ENCODE data around the gene CMA1. TPM values are rescaled to one million over a fixed set of nuclear protein-coding genes. Genes with fewer than 3 reads are reported as not detected.
A peak's percentile ranks its signal among the peaks of the same experiment; 100 is the strongest.
"Not testable (repeated sequence)": the region's sequence is repeated elsewhere in the genome, so short reads cannot be mapped to it uniquely, and the experiment has no call there.

Gene CMA1, protein sequence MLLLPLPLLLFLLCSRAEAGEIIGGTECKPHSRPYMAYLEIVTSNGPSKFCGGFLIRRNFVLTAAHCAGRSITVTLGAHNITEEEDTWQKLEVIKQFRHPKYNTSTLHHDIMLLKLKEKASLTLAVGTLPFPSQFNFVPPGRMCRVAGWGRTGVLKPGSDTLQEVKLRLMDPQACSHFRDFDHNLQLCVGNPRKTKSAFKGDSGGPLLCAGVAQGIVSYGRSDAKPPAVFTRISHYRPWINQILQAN
- not detected in 2 replicates for total RNA-seq (2014; rRNA removed; shearing (Covaris generic))

DNA sequence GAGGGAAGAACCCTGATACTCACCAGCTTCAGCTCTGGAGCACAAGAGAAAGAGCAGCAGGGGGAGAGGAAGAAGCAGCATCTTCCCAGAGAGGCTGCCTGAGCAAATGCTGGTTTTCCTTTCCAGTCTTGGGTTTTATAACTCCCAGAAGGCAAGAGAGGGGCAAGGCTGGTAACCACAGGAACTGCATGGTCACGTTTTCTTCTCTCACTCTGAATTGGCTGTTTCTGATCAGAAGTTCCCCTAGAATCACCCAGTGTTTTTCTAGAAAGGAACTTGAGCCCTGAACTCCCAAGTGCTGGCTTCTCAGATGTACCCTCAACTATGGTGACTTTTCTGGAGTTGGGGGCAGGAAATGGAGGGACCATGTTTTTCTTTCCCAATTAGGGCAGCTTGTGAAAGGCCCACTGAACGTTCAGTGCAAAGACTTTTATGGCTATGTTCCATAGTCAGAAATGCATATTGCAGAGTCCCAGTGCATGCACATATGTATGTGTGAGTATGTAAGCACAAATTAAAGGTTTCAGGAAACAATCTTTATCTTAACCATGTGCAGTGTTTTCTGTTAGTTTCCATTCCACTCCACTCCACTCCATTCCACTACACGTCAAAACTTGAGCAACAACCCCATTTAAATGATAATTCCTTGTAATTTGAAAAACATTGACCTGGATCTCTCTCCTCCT is at the start of gene CMA1:
Gene CMA1 (minus strand): TSS at position 111 of the 686 bp plus-strand sequence. CDS start 30 bp downstream, at position 81.
- Histone ChIP-seq H3K4me1 (replicated peaks) (no peaks in the 10 kb centered on the region), H3K4me3 (no peak within 1 kb of the TSS), H3K9me3 (replicated peaks) (no peaks in the 10 kb centered on the region), H3K27me3 (replicated peaks) (no peaks in the 10 kb centered on the region), H3K27ac (no peak within 1 kb of the TSS), H3K36me3 (no peaks in the 10 kb centered on the region)
- DNase-seq (ENCODE audit: low read depth in 1 of 2, low spot score in 2 of 2) = no peak

DNA sequence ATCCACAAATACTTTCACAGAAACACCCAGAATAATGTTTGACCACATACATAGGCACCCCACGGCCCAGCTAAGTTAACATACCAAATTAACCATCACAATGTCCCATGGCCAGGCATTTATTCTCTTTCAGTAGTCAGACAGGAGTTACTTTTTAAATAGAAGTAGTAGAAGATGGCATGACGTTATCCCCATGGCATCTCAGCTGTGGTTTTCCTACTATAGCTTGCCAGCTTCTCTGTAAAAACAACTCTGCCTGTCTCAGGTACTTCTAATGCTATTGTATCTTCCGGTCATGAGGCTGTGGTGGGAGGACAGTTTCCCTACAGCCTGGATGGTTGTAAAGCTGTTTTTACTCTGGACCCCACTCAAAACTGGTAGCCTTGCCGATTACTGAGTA is 48.7 kb upstream of the CMA1 start:
- H3K27me3 ChIP-seq (replicated peaks) = no peaks in the 10 kb centered on the region
- no peaks in the 10 kb centered on the region for H3K9me3 ChIP-seq (replicated peaks)
- H3K4me3 ChIP-seq = no peak overlapping the region
- peak; percentile 53 to 79 for DNase-seq (ENCODE audit: low read depth in 1 of 2, low spot score in 2 of 2)
- H3K27ac ChIP-seq = peak overlapping the region; percentile 6
- peaks cover 17% of the 10 kb centered on the region; the same call in 1 of the 2 replicates for H3K4me1 ChIP-seq (replicated peaks)
- no peaks in the 10 kb centered on the region for H3K36me3 ChIP-seq

DNA sequence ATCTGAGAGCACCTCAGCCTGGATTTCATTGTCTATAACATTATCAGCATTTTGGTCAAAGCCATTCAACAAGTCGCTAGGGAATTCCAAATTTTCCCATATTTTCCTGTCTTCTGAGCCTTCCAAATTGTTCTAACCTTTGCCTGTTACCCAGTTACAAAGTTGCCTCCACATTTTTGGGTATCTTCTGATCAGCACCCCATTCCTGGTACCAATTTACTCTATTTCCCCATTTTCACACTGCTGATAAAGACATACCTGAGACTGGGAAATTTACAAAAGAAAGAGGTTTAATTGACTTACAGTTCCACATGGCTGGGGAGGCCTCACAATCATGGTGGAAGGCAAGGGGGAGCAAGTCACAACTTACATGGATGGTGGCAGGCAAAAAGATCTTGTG is 41.0 kb upstream of the CMA1 start:
- not testable (repeated sequence) for DNase-seq (ENCODE audit: low read depth in 1 of 2, low spot score in 2 of 2); H3K27me3 ChIP-seq (replicated peaks); H3K4me3 ChIP-seq; H3K36me3 ChIP-seq; H3K9me3 ChIP-seq (replicated peaks); H3K4me1 ChIP-seq (replicated peaks); H3K27ac ChIP-seq

DNA sequence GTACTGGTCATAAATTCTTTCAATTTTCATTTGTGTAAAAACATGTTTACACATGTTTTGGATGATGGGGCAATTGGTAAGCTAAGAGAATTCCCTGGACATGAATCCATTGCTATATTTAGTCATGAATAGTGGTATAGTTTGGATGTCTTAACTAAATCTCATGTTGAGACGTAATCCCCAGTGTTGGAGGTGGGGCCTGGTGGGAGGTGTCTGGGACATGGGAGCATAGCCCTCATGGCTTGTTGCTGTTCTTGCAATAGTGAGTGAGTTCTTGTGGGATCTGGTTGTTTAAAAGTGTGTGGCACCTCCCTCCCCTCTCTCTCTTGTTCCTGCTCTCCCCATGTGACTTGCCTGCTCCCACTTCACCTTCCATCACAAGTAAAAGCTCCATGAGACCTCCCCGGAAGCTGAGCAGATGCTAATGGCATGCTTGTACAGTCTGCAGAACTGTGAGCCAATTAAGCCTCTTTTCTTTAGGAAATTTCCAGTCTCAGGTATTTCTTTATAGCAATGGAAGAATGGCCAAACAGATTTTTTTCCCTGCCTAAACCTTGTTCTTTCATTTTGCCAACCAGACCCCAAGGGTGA is 34.4 kb upstream of the CMA1 start:
- no peaks in the 10 kb centered on the region for H3K4me1 ChIP-seq (replicated peaks)
- no peak for DNase-seq (ENCODE audit: low read depth in 1 of 2, low spot score in 2 of 2)
- H3K4me3 ChIP-seq = no peak overlapping the region
- H3K9me3 ChIP-seq (replicated peaks) = no peaks in the 10 kb centered on the region
- H3K27ac ChIP-seq = no peak overlapping the region
- H3K36me3 ChIP-seq = no peaks in the 10 kb centered on the region
- no peaks in the 10 kb centered on the region for H3K27me3 ChIP-seq (replicated peaks)

DNA sequence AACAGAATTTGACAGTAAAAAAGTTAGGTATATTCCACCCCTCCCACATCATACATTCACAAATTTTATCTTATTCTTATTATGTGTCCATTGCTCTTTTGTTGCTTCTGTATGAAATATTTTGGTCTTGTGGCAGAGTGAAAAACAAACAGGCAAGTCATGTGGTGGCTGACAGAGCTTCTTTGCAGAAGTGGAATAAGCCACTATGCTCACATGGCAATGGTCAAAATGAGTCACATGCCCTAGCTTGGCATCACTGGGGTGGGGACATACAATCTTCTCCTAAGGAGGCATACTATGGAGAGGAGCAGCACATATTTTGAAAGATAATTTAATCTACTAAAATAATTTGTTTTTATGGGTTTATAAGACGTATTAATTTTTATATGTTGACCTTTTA is 27.7 kb upstream of the CMA1 start:
- Histone ChIP-seq H3K27me3 (replicated peaks) (no peaks in the 10 kb centered on the region), H3K4me3 (no peak overlapping the region), H3K27ac (no peak overlapping the region), H3K9me3 (replicated peaks) (no peaks in the 10 kb centered on the region), H3K4me1 (replicated peaks) (no peaks in the 10 kb centered on the region), H3K36me3 (no peaks in the 10 kb centered on the region)
- DNase-seq (ENCODE audit: low read depth in 1 of 2, low spot score in 2 of 2) = no peak

DNA sequence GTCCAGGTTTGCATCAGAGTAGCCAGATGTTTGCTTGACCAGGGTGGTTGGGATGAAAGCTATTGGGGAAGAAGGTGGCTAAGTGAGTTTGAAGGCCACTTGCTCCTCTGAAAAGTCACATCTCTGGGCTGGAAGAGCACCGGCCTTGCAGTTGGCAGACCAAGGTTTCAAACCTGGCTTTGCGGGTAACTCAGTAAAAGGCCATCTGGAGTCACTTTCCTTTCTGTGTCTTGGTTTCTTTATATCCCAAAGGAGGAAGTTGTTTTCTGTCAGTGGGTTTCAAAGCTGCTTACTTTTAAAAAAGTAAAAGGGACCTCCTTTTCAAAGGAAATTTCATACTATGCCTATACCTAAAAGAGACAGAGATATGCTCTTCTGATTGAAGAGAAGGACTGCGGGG is 26.2 kb upstream of the CMA1 start:
- Histone ChIP-seq H3K4me3 (no peak overlapping the region), H3K27ac (no peak overlapping the region), H3K9me3 (replicated peaks) (no peaks in the 10 kb centered on the region), H3K27me3 (replicated peaks) (no peaks in the 10 kb centered on the region), H3K4me1 (replicated peaks) (no peaks in the 10 kb centered on the region), H3K36me3 (no peaks in the 10 kb centered on the region)
- no peak for DNase-seq (ENCODE audit: low read depth in 1 of 2, low spot score in 2 of 2)

DNA sequence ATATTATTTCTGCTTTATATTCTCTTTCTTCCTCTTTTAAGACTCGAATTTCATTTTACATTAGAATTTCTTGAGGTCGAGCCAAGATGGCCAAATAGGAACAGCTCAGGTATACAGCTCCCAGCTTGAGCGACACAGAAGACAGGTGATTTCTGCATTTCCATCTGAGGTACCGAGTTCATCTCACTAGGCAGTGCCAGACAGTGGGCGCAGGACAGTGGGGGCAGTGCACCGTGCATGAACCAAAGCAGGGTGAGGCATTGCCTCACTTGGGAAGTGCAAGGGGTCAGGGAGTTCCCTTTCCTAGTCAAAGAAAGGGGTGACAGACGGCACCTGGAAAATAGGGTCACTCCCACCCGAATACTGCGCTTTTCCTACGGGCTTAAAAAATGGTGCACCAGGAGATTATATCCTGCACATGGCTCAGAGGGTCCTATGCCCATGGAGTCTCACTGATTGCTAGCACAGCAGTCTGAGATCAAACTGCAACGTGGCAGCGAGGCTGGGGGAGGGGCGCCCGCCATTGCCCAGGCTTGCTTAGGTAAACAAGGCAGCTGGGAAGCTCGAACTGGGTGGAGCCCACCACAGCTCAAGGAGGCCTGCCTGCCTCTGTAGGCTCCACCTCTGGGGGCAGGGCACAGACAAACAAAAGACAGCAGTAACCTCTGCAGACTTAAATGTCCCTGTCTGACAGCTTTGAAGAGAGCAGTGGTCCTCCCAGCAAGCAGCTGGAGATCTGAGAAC is 18.0 kb upstream of the CMA1 start:
- not testable (repeated sequence) for H3K4me1 ChIP-seq (replicated peaks); DNase-seq (ENCODE audit: low read depth in 1 of 2, low spot score in 2 of 2); H3K9me3 ChIP-seq (replicated peaks); H3K27ac ChIP-seq; H3K4me3 ChIP-seq; H3K27me3 ChIP-seq (replicated peaks); H3K36me3 ChIP-seq

DNA sequence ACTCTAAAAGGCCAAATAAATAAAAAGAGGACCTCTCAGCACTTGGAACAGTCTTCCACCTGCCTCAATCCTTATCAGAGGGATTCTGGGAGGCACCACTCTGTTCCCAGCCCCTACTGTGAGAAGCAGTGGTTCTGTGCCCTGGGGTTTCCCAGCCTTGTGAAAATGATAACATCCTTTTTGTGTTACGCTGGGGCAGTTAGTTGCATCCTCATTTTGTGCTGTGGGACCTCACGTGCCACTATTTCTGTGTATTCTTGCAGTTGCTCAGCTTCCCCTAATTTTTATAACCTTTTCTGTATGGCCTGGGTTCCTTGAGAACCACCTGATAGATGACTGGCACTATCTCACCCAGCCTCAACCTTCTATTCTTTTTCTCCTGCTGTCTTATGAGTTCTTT is 10.8 kb upstream of the CMA1 start:
- no peak for DNase-seq (ENCODE audit: low read depth in 1 of 2, low spot score in 2 of 2)
- Histone ChIP-seq H3K36me3 (no peaks in the 10 kb centered on the region), H3K27me3 (replicated peaks) (0 out of 2 replicates have a peak, but pooled peaks cover 4% of the 10 kb centered on the region), H3K27ac (no peak overlapping the region), H3K9me3 (replicated peaks) (no peaks in the 10 kb centered on the region), H3K4me3 (no peak overlapping the region), H3K4me1 (replicated peaks) (no peaks in the 10 kb centered on the region)

DNA sequence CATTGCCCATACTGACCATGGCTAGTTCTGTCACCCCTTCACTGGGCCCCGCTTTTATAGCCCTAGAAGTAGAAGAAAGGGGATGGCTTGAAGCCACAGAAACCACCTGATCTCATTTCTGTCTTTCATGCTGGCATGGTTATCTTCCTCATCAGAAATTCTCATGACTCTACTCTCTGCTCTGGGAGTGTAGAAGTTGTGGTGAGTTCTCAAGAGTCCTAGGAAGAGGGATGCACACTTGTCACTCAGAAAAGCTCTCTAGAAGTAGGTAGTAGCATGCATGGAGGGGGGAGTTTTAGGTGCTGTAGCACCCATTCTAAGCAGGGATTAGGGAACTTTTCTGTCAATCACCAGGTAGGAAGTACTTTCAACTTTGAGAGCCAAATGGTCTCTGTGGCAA is 6.1 kb upstream of the CMA1 start:
- Histone ChIP-seq H3K9me3 (replicated peaks) (no peaks in the 10 kb centered on the region), H3K27me3 (replicated peaks) (0 out of 2 replicates have a peak, but pooled peaks cover 4% of the 10 kb centered on the region), H3K27ac (no peak overlapping the region), H3K4me3 (no peak overlapping the region), H3K36me3 (no peaks in the 10 kb centered on the region), H3K4me1 (replicated peaks) (no peaks in the 10 kb centered on the region)
- DNase-seq (ENCODE audit: low read depth in 1 of 2, low spot score in 2 of 2) = no peak

DNA sequence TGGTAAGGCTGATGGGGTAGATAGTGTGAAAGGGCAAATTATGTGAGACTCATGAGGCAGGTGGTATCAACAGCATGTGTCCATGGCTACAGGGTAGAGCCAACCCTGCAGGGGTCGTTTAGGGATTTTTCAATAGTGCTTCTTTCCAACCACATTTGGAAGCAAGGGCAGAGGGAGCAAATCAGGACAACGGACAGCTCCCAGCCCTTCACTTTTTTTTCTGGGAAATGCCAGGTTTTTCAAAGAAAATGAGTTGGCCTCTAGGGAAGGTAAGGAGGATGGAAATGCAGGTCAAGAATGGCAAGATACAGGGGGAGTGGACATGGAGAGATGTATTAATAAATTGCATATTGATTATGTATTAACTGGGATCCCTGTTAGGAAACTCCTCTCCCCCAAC is 4.9 kb upstream of the CMA1 start:
- DNase-seq (ENCODE audit: low read depth in 1 of 2, low spot score in 2 of 2) = no peak
- no peaks in the 10 kb centered on the region for H3K4me1 ChIP-seq (replicated peaks)
- no peak overlapping the region for H3K27ac ChIP-seq
- H3K4me3 ChIP-seq = no peak overlapping the region
- H3K9me3 ChIP-seq (replicated peaks) = no peaks in the 10 kb centered on the region
- H3K36me3 ChIP-seq = no peaks in the 10 kb centered on the region
- 0 out of 2 replicates have a peak, but pooled peaks cover 4% of the 10 kb centered on the region for H3K27me3 ChIP-seq (replicated peaks)

DNA sequence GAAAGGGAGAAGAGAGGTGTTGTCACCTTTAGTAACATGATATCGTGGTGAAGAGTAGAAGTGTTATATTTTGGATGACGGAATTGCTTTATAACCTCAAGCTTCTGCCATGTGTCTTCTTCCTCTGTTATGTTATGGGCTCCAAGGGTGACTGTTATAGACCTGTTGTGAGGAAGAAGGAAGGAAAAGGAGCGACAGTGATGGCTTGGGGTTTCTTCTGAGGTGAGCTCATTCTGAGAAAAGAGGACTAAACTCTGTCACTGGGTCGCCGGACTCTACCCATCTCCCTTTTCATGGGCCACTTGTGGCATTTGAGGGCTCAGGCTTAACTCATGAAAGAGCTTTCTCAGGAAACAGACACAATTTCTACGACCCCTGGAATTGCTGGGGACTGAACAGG is 1.6 kb downstream of the CMA1 start:
- no peaks in the 10 kb centered on the region for H3K9me3 ChIP-seq (replicated peaks)
- no peak for DNase-seq (ENCODE audit: low read depth in 1 of 2, low spot score in 2 of 2)
- no peak overlapping the region for H3K27ac ChIP-seq
- no peaks in the 10 kb centered on the region for H3K36me3 ChIP-seq
- no peak overlapping the region for H3K4me3 ChIP-seq
- H3K4me1 ChIP-seq (replicated peaks) = no peaks in the 10 kb centered on the region
- no peaks in the 10 kb centered on the region for H3K27me3 ChIP-seq (replicated peaks)

DNA sequence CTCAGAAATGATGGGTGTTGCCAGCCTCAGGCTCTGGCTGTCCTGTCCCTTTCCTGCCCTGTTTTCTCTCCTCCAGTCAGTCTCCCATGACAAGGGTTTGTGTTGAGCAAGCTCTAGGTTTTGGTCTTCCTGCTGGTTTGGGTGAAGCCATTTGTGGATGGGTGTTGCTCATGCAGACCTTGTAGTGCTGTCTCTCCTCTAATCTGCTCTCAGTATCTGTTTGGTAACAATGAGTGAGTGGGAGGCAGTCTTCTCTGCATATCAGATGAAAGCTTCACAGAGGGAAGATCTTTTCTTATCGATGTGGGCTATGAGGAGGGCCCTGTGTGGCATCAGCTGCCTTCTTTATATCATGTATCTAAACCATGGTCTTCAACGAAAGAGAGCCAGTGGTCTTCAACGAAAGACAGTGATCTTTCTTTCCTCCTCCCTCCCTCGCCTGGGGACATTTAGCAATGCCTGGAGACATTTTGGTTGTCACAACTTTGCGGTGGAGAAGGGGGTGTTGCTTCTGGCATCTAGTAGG is 3.6 kb downstream of the CMA1 start:
- Histone ChIP-seq H3K27ac (no peak overlapping the region), H3K4me3 (no peak overlapping the region), H3K36me3 (no peaks in the 10 kb centered on the region), H3K27me3 (replicated peaks) (no peaks in the 10 kb centered on the region), H3K9me3 (replicated peaks) (no peaks in the 10 kb centered on the region), H3K4me1 (replicated peaks) (no peaks in the 10 kb centered on the region)
- DNase-seq (ENCODE audit: low read depth in 1 of 2, low spot score in 2 of 2) = no peak

DNA sequence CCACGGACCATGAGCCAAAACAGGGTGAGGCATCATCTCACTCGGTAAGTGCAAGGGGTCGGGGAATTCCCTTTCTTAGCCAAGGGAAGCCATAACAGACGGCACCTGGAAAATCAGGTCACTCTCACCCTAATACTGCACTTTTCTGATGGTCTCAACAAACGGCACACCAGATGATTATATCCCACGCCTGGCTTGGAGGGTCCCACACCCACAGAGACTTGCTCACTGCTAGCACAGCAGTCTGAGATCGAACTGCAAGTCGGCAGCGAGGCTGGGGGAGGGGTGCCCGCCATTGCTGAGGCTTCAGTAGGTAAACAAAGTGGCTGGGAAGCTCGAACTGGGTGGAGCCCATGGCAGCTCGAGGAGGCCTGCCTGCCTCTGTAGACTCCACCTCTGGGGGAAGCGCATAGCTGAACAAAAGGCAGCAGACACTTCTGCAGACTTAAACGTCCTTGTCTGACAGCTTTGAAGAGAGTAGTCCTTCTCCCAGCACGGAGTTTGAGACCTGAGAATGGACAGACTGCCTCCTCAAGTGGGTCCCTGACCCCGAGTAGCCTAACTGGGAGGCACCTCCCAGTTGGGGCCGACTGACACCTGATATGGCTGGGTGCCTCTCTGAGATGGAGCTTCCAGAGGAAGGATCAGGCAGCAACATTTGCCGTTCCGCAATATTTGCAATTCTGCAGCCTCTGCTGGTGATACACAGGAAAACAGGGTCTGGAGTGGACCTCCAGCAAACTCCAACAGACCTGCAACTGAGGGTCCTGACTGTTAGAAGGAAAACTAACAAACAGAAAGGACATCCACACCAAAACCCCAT is 16.3 kb downstream of the CMA1 start:
- H3K36me3 ChIP-seq; DNase-seq (ENCODE audit: low read depth in 1 of 2, low spot score in 2 of 2); H3K4me3 ChIP-seq; H3K27ac ChIP-seq; H3K4me1 ChIP-seq (replicated peaks); H3K9me3 ChIP-seq (replicated peaks); H3K27me3 ChIP-seq (replicated peaks): not testable (repeated sequence)
